Uterus (tissue), 4 donors: ENCODE measurements around the gene HUS1B. TPM values are rescaled to one million over a fixed set of nuclear protein-coding genes. Genes with fewer than 3 reads are reported as not detected.
"Not testable (repeated sequence)": the region's sequence is repeated elsewhere in the genome, so short reads cannot be mapped to it uniquely, and the experiment has no call there.

Experiments used
- DNase-seq, 2 donors: peaks; one replicate each; pipeline ENCODE4 v3.0.0-alpha.2; 2019 to 2020
- H3K27ac ChIP-seq, 2 donors: fragments of 200-600 bp; sonication (generic); 1 replicate in 1 of 2; 2 replicates in 1 of 2; pipeline ENCODE4 v1.5.1; 2016 to 2018
- H3K27me3 ChIP-seq, 2 donors: fragments of 200-600 bp; sonication (generic); one replicate each; pipeline ENCODE4 v1.5.1; 2018 to 2019; ENCODE audit warnings: control low read depth in 1 of 2
- H3K36me3 ChIP-seq, 2 donors: fragments of 200-600 bp; sonication (generic); one replicate each; pipeline ENCODE4 v1.5.1; 2019; ENCODE audit warnings: control low read depth in 1 of 2
- H3K4me1 ChIP-seq, 2 donors: fragments of 200-600 bp; sonication (generic); one replicate each; pipeline ENCODE4 v1.5.1; 2018 to 2019; ENCODE audit warnings: control low read depth in 1 of 2
- H3K4me3 ChIP-seq, 2 donors: fragments of 200-600 bp; sonication (generic); 1 replicate in 1 of 2; 2 replicates in 1 of 2; pipeline ENCODE4 v1.5.1; 2018 to 2019; ENCODE audit warnings: mild to moderate bottlenecking in 1 of 2
- H3K9me3 ChIP-seq, 2 donors: fragments of 200-600 bp; sonication (generic); one replicate each; pipeline ENCODE4 v1.5.1; 2019; ENCODE audit warnings: control low read depth in 1 of 2
- POLR2A ChIP-seq, 2 donors: fragments of 450-650 bp; IDR thresholded peaks; one replicate each; pipeline ENCODE4 v1.6.1; 2016; ENCODE audit warnings: antibody characterized with exemption in 2 of 2, mild to moderate bottlenecking in 1 of 2, moderate library complexity in 1 of 2
- intact Hi-C: fragments of 100-400 bp; cut with DNase I; formaldehyde crosslinking; loops from one replicate; pipeline ENCODE4 v1.15.1; 2023; ENCODE audit warnings: low total_unique reads
- total RNA-seq, 4 donors: library from RNA; depleted of rRNA in 3 of 4; stranded (reverse); fragments of >200 nt in 3 of 4; gene quantifications; one replicate each; pipeline versions ENCODE4 v1.1.0 to v1.2.4, GENCODE V29; 2014 to 2023
- TF ChIP-seq, protein P1 (sequence below), 4 experiments: fragments of 200-600 bp in 2 of 4; fragments of 450-650 bp in 2 of 4; sonication (generic) in 2 of 4; IDR thresholded peaks; one replicate each; pipeline ENCODE4 v1.5.1; 2016 to 2019; ENCODE audit warnings: antibody characterized with exemption in 4 of 4, mild to moderate bottlenecking in 2 of 4, moderate library complexity in 1 of 4
- donor health status: DM: yes; HTN: yes; CAD: no.

Gene HUS1B
- total RNA-seq, 4 donors from 2014 or later = 1.5 to 2.8 (median 2.8) TPM; not detected in 1

DNA sequence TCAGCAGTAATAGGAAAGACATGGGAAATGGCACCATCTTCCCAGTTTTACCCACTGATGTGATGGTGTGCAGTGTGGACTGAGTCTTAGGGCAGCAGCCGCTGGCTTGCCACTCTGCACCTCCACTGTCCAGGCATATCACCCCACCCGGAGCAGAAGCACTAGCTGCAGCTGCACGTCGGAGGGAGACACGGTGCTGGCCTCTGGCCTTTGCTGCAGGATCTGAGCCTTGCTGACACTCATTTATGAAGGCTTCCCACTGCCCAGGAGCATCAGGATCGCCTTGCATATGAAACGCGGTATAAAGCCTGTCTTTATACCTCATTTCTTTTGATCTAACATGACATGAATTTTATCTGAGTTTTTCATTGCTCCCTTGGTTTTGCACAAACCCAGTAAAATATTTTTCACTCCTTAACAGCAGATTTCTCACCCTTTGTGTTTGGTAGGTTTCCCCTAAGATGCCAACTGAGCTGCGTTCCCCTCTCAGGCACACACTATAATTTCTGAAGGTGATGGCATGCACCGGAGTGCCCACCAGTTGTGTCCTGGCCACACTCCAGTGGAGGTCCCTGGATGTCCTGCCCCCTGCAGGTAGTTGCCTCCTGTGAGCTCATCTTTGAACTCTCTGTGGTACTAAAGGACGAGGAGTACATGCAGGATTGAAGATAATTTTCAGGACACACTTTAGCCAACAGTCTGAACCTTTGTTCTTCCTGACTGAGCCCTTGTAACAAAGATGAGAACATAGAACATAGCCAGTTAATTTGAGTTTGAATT lies 45.0 kb upstream of the HUS1B start:
- no peaks in the 10 kb centered on the region for H3K36me3 ChIP-seq
- H3K27ac ChIP-seq = no peak overlapping the region
- H3K27me3 ChIP-seq = no peaks in the 10 kb centered on the region
- H3K4me1 ChIP-seq = no peaks in the 10 kb centered on the region
- DNase-seq = no peak
- intact Hi-C loops = no loop called here
- no peaks in the 10 kb centered on the region for H3K9me3 ChIP-seq
- no peak overlapping the region for H3K4me3 ChIP-seq
- TF ChIP-seq POLR2A (IDR thresholded peaks at IDR 0.05) = no peak
- TF ChIP-seq, protein P1, sequence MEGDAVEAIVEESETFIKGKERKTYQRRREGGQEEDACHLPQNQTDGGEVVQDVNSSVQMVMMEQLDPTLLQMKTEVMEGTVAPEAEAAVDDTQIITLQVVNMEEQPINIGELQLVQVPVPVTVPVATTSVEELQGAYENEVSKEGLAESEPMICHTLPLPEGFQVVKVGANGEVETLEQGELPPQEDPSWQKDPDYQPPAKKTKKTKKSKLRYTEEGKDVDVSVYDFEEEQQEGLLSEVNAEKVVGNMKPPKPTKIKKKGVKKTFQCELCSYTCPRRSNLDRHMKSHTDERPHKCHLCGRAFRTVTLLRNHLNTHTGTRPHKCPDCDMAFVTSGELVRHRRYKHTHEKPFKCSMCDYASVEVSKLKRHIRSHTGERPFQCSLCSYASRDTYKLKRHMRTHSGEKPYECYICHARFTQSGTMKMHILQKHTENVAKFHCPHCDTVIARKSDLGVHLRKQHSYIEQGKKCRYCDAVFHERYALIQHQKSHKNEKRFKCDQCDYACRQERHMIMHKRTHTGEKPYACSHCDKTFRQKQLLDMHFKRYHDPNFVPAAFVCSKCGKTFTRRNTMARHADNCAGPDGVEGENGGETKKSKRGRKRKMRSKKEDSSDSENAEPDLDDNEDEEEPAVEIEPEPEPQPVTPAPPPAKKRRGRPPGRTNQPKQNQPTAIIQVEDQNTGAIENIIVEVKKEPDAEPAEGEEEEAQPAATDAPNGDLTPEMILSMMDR (IDR thresholded peaks at IDR 0.05) = no peak

GRCh38 chr6:701215-701614 lies 44.3 kb upstream of the HUS1B start:
- Histone ChIP-seq H3K27ac (no peak overlapping the region), H3K36me3 (no peaks in the 10 kb centered on the region), H3K4me3 (no peak overlapping the region), H3K27me3 (no peaks in the 10 kb centered on the region), H3K9me3 (no peaks in the 10 kb centered on the region), H3K4me1 (no peaks in the 10 kb centered on the region)
- TF ChIP-seq POLR2A (IDR thresholded peaks at IDR 0.05) = no peak
- TF ChIP-seq, protein P1 (IDR thresholded peaks at IDR 0.05) = no peak
- intact Hi-C loops = no loop called here
- DNase-seq = no peak

GRCh38 chr6:700490-700889 lies 43.6 kb upstream of the HUS1B start:
- TF ChIP-seq, protein P1 (IDR thresholded peaks at IDR 0.05) = no peak
- no peak for TF ChIP-seq POLR2A (IDR thresholded peaks at IDR 0.05)
- intact Hi-C loops = no loop called here
- Histone ChIP-seq H3K4me3 (no peak overlapping the region), H3K9me3 (no peaks in the 10 kb centered on the region), H3K27ac (no peak overlapping the region), H3K4me1 (no peaks in the 10 kb centered on the region), H3K27me3 (no peaks in the 10 kb centered on the region), H3K36me3 (no peaks in the 10 kb centered on the region)
- DNase-seq = no peak

DNA sequence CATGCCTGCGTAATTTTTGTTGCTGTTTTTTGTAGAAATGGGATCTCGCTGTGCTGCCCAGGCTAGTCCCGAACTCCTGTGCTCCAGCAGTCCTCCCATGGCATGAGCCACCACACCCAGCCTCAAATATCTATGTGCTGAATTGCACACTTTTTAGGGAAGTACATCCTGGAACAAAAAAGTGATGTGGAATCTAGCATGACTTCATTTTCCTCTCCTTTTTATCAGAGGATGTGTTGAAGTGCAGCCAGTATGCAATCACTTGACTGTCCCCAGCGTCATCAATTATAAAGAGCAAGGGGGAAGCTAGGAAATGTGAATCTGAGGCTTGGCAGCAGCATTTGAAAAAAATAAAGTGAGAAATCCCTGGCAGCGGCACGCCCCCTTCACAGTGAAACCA lies 42.4 kb upstream of the HUS1B start:
- Histone ChIP-seq H3K4me1 (no peaks in the 10 kb centered on the region), H3K27ac (no peak overlapping the region), H3K36me3 (no peaks in the 10 kb centered on the region), H3K4me3 (no peak overlapping the region), H3K27me3 (no peaks in the 10 kb centered on the region), H3K9me3 (no peaks in the 10 kb centered on the region)
- TF ChIP-seq, protein P1 (IDR thresholded peaks at IDR 0.05) = no peak
- no peak for TF ChIP-seq POLR2A (IDR thresholded peaks at IDR 0.05)
- intact Hi-C loops = no loop called here
- DNase-seq = no peak

DNA sequence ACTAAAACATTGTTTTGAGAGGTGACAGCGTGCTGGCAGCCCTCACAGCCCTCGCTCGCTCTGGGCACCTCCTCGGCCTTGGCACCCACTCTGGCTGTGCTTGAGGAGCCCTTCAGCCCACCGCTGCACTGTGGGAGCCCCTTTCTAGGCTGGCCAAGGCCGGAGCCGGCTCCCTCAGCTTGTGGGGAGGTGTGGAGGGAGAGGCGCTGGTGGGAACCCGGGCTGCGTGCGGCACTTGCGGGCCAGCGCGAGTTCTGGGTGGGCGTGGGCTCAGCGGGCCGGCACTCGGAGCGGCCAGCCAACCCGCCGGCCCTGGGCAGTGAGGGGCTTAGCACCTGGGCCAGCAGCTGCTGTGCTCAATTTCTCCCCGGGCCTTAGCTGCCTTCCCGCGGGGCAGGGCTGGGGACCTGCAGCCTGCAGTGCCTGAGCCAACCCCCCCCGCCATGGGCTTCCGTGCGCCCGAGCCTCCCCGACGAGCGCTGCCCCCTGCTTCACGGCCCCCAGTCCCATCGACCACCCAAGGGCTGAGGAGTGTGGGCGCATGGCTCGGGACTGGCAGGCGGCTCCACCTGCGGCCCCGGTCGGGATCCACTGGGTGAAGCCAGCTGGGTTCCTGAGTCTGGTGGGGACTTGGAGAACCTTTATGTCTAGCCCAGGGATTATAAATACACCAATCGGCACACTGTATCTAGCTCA lies 37.7 kb upstream of the HUS1B start:
- H3K27me3 ChIP-seq, H3K4me1 ChIP-seq, H3K27ac ChIP-seq, DNase-seq, H3K36me3 ChIP-seq, H3K4me3 ChIP-seq, H3K9me3 ChIP-seq, intact Hi-C loops: not testable (repeated sequence)
